GM19467 (cell line): ENCODE results near the gene SETD9.

ENCODE experiments used
- ATAC-seq: cut with Tn5 transposase; IDR thresholded peaks from one replicate; pipeline ENCODE4 v1.9.1; 2021; ENCODE audit warnings: mild to moderate bottlenecking, moderate library complexity; ENCODE audit not compliant: unreplicated experiment

Gene SETD9

GRCh38 chr5:56909294-56910209 is at the start of gene SETD9:
SETD9 (plus strand) TSS chr5:56909596; CDS start chr5:56909646, 50 bp downstream.
- ATAC-seq: peak; percentile 82

DNA sequence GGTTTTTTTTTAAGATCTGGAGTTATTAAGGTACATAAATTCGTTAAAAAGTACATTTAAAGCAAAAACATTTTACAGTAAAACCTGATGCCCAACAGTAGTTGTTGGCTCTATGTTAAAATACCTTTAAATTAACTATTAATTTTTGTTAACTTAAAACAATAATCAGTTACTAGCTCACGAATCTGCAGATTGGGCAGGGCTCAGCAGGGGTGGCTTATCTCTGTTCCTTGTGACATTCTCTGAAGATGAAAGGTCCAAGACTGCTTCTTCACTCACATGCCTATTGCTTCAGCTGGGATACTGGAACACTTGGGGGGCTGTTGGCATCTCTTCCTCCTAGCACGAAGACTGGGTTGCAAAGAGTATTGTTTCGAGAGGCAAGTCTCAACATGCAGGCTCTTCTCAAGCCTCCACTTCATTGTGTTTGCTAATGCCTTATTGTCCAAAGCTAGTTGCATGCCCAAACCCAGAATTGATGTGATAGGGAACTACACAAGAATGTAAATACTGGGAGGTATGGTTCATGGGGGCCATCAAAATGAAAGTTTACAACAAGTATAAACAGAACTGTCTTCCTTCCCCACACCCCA is 47.4 kb upstream of the SETD9 start:
- no peak for ATAC-seq

DNA sequence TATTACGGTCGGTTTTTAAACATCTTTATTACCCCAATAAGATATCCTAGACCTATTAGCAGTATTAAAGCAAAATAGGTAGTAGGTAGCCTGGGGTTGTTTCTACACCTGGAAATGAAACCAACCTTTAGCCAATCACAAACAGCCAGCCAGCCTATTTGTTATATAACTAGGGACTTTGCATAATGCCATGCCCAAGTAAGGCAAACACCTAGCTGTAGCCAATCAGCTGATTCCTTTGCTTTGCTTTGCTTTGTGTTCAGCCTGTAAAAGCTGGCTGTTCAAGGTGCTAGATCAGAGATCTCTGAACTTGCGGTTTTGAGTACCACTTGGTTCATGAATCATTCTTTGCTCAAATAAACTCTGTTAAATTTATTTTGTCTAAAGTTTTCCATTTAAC is 46.5 kb upstream of the SETD9 start:
- ATAC-seq: no peak

- ATAC-seq: no peak
Measured at GRCh38 chr5:56871777-56872176, 37.6 kb upstream of the SETD9 start.

DNA sequence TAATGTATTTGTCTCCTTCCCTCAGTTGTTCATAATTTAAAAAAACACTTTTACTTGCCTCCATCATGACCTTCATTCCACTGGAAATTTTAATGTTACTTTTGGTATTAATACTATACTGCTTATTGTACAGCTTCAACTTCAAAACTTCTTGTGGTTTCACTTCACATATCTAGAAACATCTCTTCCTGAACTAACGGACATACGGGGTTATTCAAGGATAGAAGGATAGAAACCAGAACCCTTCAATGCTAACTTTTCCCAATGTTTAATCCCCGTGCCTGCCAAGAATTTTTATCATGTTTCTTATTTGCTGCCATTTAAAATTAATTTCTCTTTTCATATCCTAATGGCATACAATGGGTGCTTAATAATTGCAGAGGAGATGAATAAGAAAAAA is 36.3 kb upstream of the SETD9 start:
- no peak for ATAC-seq

- no peak for ATAC-seq
Measured at GRCh38 chr5:56876327-56876726, 33.1 kb upstream of the SETD9 start.

DNA sequence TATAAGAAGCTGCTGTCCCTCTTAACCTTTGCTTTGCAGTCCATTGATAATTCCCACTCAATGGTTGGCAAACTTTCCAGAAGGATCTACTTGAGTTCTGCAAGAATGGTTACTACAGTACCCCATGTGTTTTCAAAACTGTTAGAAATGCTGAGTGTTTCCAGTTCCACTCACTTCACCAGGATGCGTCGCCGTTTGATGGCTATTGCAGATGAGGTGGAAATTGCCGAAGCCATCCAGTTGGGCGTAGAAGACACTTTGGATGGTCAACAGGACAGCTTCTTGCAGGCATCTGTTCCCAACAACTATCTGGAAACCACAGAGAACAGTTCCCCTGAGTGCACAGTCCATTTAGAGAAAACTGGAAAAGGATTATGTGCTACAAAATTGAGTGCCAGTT is 27.8 kb upstream of the SETD9 start:
- no peak for ATAC-seq

GRCh38 chr5:56893251-56893951 is 16.0 kb upstream of the SETD9 start:
- ATAC-seq: no peak

GRCh38 chr5:56896763-56897162 is 12.6 kb upstream of the SETD9 start:
- ATAC-seq: no peak

GRCh38 chr5:56898213-56898612 is 11.2 kb upstream of the SETD9 start:
- no peak for ATAC-seq

- ATAC-seq: no peak
Measured at GRCh38 chr5:56900395-56900794, 9.0 kb upstream of the SETD9 start.

DNA sequence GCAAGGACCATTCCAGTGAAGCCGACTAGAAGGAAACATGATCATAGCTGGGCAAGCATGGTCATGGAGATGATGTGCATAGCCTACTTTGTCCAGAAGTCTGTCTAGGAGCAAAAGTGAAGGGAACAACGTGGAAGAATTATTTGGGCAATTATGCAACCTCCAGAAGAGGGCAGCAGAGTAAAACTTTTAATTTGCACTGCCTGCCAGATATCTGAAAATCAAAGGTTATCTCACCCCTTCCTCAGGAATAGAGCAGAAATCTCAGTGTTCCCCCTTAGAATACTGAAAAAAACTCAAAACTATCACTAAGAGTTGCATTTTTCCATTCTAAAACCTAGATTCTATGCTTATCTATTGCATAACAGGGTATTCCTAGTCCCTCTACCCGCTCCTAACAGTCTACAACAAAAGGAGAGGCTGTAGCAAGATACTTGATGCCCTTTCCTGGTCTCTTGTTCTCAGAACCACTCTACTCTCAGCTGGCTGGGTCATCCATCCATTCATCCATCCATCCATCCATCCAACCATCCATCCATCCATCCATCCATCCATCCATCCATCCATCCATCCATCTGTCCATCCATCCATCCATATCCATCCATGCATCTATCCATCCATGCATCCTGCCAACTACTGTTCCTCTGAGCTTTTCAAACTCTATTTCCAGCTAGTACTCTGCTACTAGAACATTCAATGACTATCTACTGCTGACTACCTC is 8.4 kb upstream of the SETD9 start:
- ATAC-seq: no peak

DNA sequence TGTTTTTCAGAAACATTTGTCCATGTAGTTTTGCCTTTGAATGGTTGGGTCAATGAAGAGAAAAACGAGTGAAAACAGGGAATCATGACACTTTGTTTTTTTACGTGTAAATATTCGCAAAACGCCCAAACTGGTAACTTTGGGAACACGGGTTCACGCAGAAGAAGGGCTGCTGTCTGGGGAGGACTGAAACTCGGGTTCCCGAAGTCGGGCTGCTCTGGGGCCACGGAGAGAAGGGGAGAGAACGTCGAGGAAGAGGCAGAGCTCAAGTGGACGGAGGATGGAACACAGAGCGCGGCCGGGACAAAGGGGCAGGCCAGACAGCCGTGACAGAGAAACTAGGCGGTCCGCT is 478 bp upstream of the SETD9 start:
- ATAC-seq: peak; percentile 39

- ATAC-seq: peak; percentile 20
Measured at GRCh38 chr5:56910210-56910965, 992 bp downstream of the SETD9 start.

- ATAC-seq: no peak
Measured at GRCh38 chr5:56913766-56914165, 4.4 kb downstream of the SETD9 start.

DNA sequence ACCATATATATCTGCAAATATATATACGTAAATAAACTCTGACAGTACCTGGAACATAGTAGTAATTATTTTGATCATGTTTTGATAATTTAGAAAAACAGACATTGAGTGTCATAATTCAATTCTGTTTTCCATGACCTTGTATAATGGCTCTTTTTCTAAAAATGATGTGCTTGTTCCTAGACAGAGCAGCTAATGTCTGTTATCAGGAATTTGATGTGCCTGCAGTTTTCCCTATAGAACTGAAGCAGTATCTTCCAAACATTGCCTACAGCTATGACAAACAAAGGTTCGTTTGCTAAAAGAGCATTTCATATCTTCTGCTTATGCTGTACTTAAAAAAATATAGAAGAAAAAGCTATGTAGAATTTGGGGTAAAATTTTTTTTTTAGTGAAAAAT is 5.3 kb downstream of the SETD9 start:
- ATAC-seq: no peak

- no peak for ATAC-seq
Measured at GRCh38 chr5:56917534-56917933, 8.1 kb downstream of the SETD9 start.

GRCh38 chr5:56918054-56918453 is 8.7 kb downstream of the SETD9 start:
- no peak for ATAC-seq

DNA sequence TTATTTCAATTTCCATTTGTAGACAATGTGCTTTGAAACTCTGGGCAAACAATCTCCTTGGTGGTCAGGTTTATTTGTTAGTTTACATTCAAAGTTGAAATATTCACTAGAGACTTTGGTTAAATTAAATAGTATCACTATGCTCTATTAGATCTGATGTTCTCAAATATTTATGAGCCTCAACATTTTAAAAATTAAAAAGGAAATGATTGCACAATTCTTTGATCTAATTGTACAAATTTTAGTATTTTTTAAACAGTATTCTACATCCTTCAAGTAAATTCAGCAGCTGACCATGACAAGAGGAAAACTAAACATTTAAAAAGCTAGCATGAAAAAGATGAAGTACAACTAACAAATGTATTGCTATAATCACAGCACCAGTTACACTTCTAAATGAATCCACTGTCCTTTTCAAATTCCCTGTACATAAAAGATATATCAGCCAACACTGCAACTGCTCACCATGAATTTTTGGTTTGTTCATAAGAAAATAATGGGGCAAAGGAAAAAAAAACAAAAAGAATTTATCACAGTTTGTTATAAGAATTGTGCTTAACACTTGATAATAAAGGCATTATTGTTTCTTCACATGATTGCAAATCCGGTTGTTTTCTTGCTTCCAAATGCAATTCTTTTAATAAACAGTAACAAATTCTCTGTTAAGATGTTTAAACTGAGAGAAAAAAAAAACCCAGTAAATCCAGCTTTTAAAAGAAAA is 10.7 kb downstream of the SETD9 start:
- no peak for ATAC-seq

DNA sequence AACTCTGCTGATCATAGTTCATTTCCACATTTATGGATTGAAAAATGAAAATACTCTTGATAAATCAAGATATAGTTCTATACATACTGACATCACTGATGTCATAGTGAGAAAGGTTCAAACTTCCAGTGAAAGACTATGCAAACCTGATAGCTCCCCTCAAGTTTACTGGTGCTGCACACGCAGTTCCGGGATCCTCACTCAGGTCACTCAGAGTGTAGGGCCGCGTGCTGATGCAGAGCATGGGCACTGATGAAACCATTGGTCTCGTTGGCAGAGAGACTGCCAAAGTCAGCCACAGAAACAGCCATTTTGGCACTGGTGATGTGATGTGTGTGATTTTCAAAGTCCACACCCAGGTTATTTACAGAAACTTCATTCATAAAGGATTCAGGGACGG is 13.5 kb downstream of the SETD9 start:
- no peak for ATAC-seq
